ENCODE results near the gene SMC2.

- TF ChIP-seq CTCF (tag by site-specific recombination; IDR thresholded peaks at IDR 0.05): no peak
- TF ChIP-seq ZNF248 (tag by site-specific recombination; IDR thresholded peaks at IDR 0.05): no peak
- TF ChIP-seq ZSCAN5A (tag by site-specific recombination; IDR thresholded peaks at IDR 0.05): no peak
- TF ChIP-seq ZNF211 (tag by site-specific recombination; IDR thresholded peaks at IDR 0.05; ENCODE audit: low read depth): no peak
- TF ChIP-seq ZNF626 (tag by site-specific recombination; IDR thresholded peaks at IDR 0.05): no peak
- no peak for TF ChIP-seq ATF2 (tag by site-specific recombination; IDR thresholded peaks at IDR 0.05; ENCODE audit: low read depth)
- no peak for TF ChIP-seq ZNF473 (tag by site-specific recombination; IDR thresholded peaks at IDR 0.05)
- no peak for TF ChIP-seq ZNF239 (tag by site-specific recombination; IDR thresholded peaks at IDR 0.05)
- no peak for TF ChIP-seq ZNF76 (tag by site-specific recombination; IDR thresholded peaks at IDR 0.05; ENCODE audit: borderline replicate concordance, low read depth)
- no peak for TF ChIP-seq ZNF133 (tag by site-specific recombination; IDR thresholded peaks at IDR 0.05)
- no peak for TF ChIP-seq ZNF791 (tag by site-specific recombination; IDR thresholded peaks at IDR 0.05)
- TF ChIP-seq PRDM1 (tag by site-specific recombination; IDR thresholded peaks at IDR 0.05): no peak
- no peak for TF ChIP-seq PATZ1 (tag by site-specific recombination; IDR thresholded peaks at IDR 0.05)
Observed at GRCh38 chr9:104092192-104092591, 1.9 kb upstream of the SMC2 start.
